T1000 (cell line): ENCODE results near the gene PCBD1.

Experiments
- DNase-seq: peaks from one replicate; lab custom pipeline; 2025; ENCODE audit warnings: mixed read lengths; lab: John Stamatoyannopoulos, UW

PCBD1 gene

GRCh38 chr10:70917635-70918034 is 29.3 kb upstream of the PCBD1 start:
- DNase-seq = no peak

GRCh38 chr10:70917226-70917625 is 28.9 kb upstream of the PCBD1 start:
- DNase-seq = no peak

- DNase-seq = no peak
Observed at GRCh38 chr10:70916241-70916640, 27.9 kb upstream of the PCBD1 start.

GRCh38 chr10:70915806-70916205 is 27.4 kb upstream of the PCBD1 start:
- no peak for DNase-seq

GRCh38 chr10:70915206-70915605 is 26.8 kb upstream of the PCBD1 start:
- no peak for DNase-seq

GRCh38 chr10:70914316-70914864 is 26.0 kb upstream of the PCBD1 start:
- DNase-seq = no peak

- DNase-seq = no peak
Observed at GRCh38 chr10:70913893-70914240, 25.5 kb upstream of the PCBD1 start.

- DNase-seq = no peak
Observed at GRCh38 chr10:70913191-70913892, 25.0 kb upstream of the PCBD1 start.

GRCh38 chr10:70912556-70912955 is 24.2 kb upstream of the PCBD1 start:
- DNase-seq = no peak

GRCh38 chr10:70911386-70911785 is 23.0 kb upstream of the PCBD1 start:
- no peak for DNase-seq

- DNase-seq = no peak
Observed at GRCh38 chr10:70910486-70911341, 22.3 kb upstream of the PCBD1 start.

GRCh38 chr10:70909326-70909935 is 21.1 kb upstream of the PCBD1 start:
- DNase-seq = no peak

- no peak for DNase-seq
Observed at GRCh38 chr10:70908406-70909296, 20.3 kb upstream of the PCBD1 start.

- no peak for DNase-seq
Observed at GRCh38 chr10:70907637-70908405, 19.5 kb upstream of the PCBD1 start.

- no peak for DNase-seq
Observed at GRCh38 chr10:70906953-70907636, 18.7 kb upstream of the PCBD1 start.

- DNase-seq = no peak
Observed at GRCh38 chr10:70906031-70906783, 17.8 kb upstream of the PCBD1 start.

GRCh38 chr10:70905071-70906021 is 17.0 kb upstream of the PCBD1 start:
- DNase-seq = no peak

GRCh38 chr10:70903262-70903921 is 15.0 kb upstream of the PCBD1 start:
- DNase-seq = no peak
